Measurements from ENCODE around the gene OLFML3.
"Not testable (repeated sequence)": the region's sequence is repeated elsewhere in the genome, so short reads cannot be mapped to it uniquely, and the experiment has no call there.

The OLFML3 gene

DNA sequence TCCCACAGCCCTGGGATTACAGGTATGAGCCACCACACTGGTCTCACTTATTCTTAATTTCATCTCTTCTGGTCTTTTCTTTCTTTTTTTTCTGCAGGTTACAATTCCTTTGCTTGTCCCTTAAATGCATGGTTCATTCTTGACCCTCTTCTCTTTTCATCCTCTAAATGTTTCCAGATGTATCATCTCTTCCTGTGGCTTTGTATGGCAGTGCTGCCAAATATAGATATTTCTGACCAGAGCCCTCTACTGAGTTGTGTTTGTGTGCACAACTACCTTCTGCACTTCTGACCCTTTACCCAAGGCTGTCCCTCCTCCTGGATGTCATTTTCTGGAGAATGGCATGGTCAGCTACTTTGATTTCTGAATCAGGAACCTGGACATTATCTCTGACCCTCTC, 32.5 kb downstream of the OLFML3 start:
- no peak for FAIRE-seq

DNA sequence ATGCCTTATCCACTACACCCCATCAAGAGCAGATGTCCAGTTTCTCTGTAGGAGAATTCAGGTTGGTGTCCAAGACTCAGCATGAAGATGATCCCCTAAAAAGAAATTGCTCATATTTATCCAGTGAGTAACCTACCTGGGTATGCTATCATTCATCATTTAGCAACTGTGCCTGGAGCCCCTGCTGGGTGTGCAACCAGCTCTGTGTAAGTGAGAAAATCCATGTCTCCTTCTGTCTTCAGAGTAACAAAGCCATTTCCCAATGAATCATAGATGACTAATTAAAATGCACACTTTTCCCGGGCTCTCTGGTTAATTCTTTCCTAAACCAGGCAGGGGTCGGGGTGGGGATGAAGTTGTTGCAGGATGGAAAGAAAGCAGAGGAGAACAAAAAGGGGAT, 35.8 kb downstream of the OLFML3 start:
- FAIRE-seq (no peak), DNase-seq (ENCODE audit: insufficient read length) (no peak)
- no peak for TF ChIP-seq POLR2A (IDR thresholded peaks at IDR 0.05; ENCODE audit: low read depth, low read length)
- no peak for TF ChIP-seq POLR2AphosphoS5 (IDR thresholded peaks at IDR 0.05; ENCODE audit: low read depth, low read length)
- no peak for TF ChIP-seq TAF1 (IDR thresholded peaks at IDR 0.05; ENCODE audit: borderline replicate concordance, low read depth, low read length)

More for the DNA sequence above, 32.5 kb downstream of the OLFML3 start:
- TF ChIP-seq TAF1 (IDR thresholded peaks at IDR 0.05; ENCODE audit: borderline replicate concordance, low read depth, low read length) (no peak), POLR2A (IDR thresholded peaks at IDR 0.05; ENCODE audit: low read depth, low read length) (no peak), POLR2AphosphoS5 (IDR thresholded peaks at IDR 0.05; ENCODE audit: low read depth, low read length) (no peak)
- DNase-seq (ENCODE audit: insufficient read length): no peak

DNA sequence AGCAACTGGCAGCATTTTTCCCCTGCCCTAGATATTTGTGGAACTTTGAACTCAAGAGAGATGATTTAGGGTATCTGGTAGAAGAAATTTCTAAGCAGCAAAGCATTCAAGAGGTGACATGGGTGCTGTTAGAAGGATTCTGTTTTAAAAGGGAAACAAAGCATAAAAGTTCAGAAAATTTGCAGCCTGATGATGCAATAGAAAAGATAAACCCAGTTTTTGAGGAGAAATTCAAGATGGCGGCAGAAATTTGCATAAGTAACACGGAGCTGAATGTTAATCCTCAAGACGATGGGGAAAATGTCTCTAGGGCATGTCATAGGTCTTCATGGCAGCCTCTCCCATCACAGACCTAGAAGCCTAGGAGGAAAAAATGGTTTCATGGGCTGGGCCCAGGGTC, 40.5 kb downstream of the OLFML3 start:
- not testable (repeated sequence) for FAIRE-seq

DNA sequence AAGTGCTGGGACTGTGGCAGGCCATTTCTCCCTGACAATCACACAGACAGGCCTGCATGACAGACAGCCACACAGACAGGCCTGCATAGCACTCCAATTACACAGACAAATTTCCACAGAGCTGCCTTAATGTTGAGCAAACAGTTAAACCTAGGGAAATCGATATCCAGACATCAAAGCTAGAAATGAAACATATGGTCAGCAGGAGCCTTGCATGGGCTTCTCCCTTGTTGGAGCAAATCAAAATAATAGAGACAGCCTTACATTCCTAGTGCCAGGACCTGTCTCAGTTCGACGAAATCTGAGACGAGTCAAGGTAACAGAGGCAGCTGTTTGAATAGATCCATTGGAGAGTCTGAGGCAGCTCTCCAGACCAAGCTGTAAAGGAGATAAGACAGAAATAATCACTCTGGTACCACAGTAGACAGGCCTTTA, 42.4 kb downstream of the OLFML3 start:
- FAIRE-seq (no peak), DNase-seq (ENCODE audit: insufficient read length) (no peak)
- no peak for TF ChIP-seq TAF1 (IDR thresholded peaks at IDR 0.05; ENCODE audit: borderline replicate concordance, low read depth, low read length)
- no peak for TF ChIP-seq POLR2AphosphoS5 (IDR thresholded peaks at IDR 0.05; ENCODE audit: low read depth, low read length)
- TF ChIP-seq POLR2A (IDR thresholded peaks at IDR 0.05; ENCODE audit: low read depth, low read length): no peak

More for the DNA sequence above, 40.5 kb downstream of the OLFML3 start:
- DNase-seq (ENCODE audit: insufficient read length): not testable (repeated sequence)

DNA sequence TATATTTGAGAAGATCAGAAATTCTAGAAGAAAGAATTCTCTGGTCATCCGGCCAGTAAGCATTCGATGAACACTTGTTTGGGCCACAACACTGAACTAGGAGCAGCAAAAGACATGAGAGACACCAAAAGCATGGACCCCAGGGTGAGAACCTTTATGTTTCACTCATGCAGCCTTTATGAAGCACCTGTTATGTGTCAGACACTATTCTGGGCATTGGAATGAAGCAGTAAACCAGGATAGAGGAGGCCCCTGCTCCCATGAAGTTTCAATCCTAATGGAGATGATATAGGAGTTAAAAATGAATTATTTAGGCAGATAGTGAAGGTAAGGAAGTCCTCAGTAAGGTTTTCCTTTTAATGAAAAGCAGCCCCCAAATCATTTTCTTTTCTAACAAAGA, 43.6 kb downstream of the OLFML3 start:
- TF ChIP-seq POLR2A (IDR thresholded peaks at IDR 0.05; ENCODE audit: low read depth, low read length): no peak
- TF ChIP-seq POLR2AphosphoS5 (IDR thresholded peaks at IDR 0.05; ENCODE audit: low read depth, low read length): no peak
- no peak for TF ChIP-seq TAF1 (IDR thresholded peaks at IDR 0.05; ENCODE audit: borderline replicate concordance, low read depth, low read length)
- no peak for FAIRE-seq
- no peak for DNase-seq (ENCODE audit: insufficient read length)

DNA sequence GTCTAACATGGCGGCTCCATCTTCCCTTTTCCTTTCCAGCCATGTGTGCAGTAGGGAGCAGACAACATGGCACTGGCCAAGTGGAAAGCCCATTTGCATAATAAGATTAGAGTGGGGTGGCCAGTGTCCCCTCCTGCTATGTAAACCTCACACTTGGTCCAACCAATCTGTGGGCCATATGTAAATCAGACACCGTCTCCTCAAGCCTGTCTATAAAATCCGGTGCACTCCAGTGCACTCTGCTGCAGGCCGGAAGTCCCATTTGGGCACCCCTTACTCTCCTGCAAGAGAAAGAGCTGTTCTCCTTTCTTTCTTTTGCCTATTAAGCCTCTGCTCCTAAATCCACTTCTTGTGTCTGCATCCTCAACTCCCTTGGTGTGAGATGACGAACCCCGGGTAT, 44.1 kb downstream of the OLFML3 start:
- FAIRE-seq: no peak
- TF ChIP-seq TAF1 (IDR thresholded peaks at IDR 0.05; ENCODE audit: borderline replicate concordance, low read depth, low read length) (no peak), POLR2AphosphoS5 (IDR thresholded peaks at IDR 0.05; ENCODE audit: low read depth, low read length) (no peak), POLR2A (IDR thresholded peaks at IDR 0.05; ENCODE audit: low read depth, low read length) (no peak)
- no peak for DNase-seq (ENCODE audit: insufficient read length)

DNA sequence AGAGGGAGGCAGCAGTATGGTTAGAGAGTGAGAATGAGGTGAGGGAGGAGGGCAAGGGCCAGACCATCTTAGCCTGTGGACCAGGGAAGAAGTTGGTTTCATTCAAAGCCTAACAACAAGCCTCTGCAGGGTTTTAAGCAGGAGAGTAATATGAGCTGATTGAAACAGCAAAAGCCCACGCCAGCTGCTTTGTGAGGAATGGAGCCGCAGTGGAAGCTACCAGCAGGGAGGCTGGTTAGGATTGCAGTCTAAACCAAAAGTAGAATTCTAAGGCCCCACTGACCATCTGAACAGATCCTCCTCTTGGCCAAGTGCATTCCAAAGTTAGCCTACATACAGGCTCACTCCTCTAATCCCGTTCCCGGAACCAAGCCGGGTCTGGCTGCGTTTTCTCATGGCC, 44.8 kb downstream of the OLFML3 start:
- FAIRE-seq: no peak
- no peak for DNase-seq (ENCODE audit: insufficient read length)
- TF ChIP-seq TAF1 (IDR thresholded peaks at IDR 0.05; ENCODE audit: borderline replicate concordance, low read depth, low read length) (no peak), POLR2A (IDR thresholded peaks at IDR 0.05; ENCODE audit: low read depth, low read length) (no peak), POLR2AphosphoS5 (IDR thresholded peaks at IDR 0.05; ENCODE audit: low read depth, low read length) (no peak)

DNA sequence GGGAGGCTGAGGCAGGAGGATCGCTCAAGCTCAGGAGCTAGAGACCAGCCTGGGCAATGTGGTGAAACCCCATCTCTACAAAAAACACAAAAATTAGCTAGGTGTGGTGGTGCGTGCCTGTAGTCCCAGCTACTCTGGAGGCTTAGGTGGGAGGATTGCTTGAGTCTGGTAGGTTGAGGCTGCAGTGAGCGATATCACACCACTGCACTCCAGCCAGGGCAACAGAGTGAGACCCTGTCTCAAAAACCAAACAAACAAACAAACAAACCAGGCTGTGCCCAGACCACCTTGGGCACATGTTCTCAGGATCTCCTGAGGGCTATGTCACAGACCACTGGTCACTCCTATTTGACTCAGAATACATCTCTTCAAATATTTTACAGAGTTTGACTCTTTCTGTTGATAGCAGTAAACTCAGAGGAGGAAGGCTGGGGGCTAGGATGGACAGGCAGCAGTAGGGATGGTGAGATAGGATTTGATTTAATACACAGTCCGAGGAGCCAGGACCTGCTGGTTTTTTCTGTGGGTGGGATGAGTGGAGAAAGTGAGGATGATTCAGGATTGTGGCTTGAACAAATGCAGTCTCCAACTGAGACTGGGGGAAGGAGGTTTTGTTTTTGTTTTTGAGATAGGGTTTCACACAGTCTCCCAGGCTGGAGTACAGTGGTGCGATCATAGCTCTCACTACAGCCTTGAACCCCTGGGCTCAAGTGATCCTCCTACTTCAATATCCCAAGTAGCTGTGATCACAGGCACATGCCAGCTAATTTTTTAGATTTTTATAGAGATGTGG, 46.5 kb downstream of the OLFML3 start:
- DNase-seq (ENCODE audit: insufficient read length) (no peak), FAIRE-seq (no peak)
- no peak for TF ChIP-seq POLR2AphosphoS5 (IDR thresholded peaks at IDR 0.05; ENCODE audit: low read depth, low read length)
- no peak for TF ChIP-seq POLR2A (IDR thresholded peaks at IDR 0.05; ENCODE audit: low read depth, low read length)
- no peak for TF ChIP-seq TAF1 (IDR thresholded peaks at IDR 0.05; ENCODE audit: borderline replicate concordance, low read depth, low read length)

DNA sequence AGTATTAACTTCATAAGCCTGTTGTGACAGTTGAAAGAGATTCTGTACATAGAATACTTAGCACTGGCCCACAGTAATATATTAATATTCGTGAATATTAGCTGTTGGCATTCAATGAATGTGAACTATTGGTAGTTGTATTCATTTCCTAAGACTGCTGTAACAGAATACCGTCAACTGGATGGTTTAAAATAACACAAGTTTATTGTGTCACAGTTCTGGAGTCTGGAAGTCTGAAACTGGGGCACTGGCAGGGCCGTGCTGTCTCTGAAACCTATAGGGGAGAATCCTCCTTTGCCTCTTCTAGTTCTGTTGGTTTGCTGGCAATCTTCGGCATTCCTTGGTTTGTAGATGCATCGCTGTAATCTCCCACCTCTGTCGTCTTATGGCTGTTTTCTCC, 47.5 kb downstream of the OLFML3 start:
- FAIRE-seq: no peak
- no peak for DNase-seq (ENCODE audit: insufficient read length)
- TF ChIP-seq TAF1 (IDR thresholded peaks at IDR 0.05; ENCODE audit: borderline replicate concordance, low read depth, low read length) (no peak), POLR2AphosphoS5 (IDR thresholded peaks at IDR 0.05; ENCODE audit: low read depth, low read length) (no peak), POLR2A (IDR thresholded peaks at IDR 0.05; ENCODE audit: low read depth, low read length) (no peak)

Measured in GM12892 (cell line).